HK-2 (cell line): ENCODE measurements around the gene EYA2.

Experiments used
- DNase-seq: peaks from one replicate; pipeline ENCODE4 v3.0.0-alpha.2; 2018; ENCODE audit not compliant: unreplicated experiment

EYA2 gene

DNA sequence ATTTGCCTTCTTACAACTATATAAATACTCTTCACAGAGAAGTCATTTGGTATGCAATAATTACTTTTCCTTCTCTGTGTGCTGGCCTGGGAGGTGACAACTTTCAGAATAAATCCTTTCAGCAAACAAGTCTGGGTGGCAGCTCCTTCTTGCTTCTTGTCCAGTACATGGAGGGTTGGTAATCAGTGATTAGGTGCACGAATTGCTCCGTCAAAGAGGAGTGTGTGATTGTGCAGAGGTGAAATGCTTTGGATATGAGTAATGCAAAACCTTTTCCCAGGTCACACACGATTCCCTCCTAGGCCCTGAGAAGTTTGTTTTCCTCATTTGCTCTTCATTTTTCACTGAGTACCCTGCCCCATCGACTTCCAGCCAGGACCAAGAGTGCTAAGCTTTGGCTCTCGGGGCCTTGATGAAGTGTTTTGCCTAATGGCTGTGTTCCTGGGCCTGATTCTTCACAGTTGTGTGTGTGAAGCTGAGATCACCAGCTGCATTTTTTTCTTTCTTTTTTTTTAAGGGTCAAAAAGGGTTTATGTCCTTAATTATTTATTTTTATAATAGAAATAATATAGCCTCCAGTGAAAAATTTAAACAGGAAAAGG is 245.4 kb downstream of the EYA2 start:
- peak; percentile 31 for DNase-seq

DNA sequence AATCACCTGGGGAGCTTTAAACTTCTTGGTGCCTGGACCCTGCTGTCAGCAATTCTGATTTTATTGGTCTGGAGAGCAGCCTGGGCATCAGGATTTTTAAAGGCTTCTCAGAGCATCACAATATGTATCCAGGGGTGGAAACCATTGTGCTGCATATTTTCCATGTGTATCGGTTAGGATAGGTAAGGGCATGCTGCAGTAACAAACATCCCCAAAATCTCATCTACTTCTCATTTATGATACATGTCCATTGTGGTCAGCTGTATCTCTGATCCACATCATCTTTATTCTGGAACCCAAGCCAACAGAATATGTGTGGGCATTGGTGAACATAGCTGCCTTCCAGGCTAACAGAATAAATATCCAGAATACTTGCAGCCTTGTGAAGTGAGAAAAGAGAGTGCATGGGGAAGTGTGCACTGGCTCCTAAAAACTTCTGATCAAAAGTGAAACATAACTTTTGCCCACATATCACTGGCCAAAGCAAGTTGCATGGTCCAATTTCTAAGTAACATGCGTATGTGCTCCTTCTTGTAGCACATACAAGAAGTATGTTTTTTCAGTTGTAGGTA is 246.8 kb downstream of the EYA2 start:
- DNase-seq, result no peak

DNA sequence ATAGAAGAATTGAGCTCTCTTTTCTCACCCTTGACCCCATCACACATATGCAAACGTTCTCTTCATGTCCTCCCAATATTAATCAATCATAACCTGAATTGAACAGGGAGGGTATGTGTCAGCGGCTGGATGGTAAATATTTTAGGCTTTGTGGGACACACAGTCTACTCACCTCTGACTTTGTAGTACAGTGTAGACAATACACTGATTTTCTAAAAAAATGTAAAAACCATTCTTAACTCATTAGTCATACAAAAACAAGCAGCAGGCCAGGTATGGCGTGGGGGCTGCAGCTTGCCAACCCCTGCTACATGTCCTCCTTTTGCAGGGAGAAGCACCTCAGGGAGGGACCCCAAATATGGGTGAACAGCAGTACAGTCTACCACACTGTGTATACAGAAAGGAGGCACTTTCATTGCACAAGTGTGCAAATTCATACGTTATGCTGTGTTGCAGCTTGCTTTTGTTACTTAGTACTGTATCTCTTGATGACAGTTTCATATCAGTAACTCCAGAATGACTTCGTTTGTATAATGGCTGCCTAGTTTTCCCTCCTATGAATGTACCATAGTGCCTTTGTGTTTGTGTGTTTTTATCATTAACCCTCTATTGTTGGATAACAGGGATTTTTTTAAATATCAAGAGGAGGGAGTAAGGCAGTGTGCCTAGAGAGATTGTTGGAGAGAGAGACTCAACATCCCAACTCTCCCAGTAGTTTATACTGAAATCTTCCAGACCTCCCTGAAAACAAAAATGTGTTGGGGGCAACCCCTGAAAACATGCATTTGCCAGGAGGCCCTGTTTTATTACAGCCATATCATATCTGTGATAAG is 247.5 kb downstream of the EYA2 start:
- no peak for DNase-seq

DNA sequence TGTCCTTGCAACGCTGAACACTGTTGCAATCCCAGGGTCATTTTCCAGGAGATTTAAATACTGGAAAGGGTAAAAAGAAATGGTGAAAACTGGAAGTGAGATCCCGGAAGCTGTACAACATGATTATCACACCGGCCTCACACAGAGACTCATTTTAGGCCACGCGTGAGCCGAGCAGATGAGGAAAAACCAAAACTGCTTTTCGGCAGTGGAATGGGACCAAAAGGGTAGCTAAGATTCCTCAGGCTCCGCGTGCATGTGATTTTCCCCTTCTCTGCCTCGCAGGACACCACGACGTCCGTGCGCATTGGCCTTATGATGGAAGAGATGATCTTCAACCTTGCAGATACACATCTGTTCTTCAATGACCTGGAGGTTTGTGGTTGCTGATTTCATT is 248.1 kb downstream of the EYA2 start:
- no peak for DNase-seq

DNA sequence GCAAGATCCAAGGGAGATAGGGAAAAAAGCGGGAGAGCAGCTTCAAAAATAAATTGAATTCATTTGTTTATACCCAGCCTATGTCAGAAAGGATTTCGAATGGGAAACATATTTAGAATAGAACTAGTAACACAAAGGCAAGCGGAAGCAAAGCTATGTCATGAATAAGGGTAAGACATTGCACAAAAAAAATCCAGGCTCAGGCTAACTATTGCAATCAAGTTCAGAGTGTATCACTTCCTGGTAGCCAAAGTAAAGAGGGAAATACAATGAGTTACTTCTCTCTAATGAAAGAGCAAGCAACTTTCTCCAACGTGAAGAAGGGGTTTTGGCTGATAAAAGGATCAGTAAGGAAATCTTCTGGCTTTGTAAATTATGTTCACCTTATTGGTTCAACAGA is 249.0 kb downstream of the EYA2 start:
- no peak for DNase-seq

DNA sequence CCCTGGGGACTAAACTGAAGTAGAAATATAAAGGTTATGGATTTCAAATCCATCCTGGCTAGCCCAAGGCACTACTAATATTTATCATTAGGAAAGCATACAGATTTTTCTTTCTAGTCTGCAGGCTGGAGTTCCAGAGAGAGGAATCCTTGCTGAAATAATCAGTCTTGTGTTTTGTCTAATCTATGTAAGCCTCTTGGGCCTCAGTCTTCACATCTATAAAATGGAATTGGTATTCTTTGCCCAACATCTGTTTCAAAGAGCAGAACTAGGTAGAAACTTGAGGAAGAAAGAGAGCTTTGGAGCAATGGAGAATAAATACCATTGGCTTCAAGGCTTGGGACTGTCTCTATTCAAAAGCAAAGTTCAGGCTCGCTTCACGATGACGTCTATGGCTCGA is 249.8 kb downstream of the EYA2 start:
- no peak for DNase-seq

DNA sequence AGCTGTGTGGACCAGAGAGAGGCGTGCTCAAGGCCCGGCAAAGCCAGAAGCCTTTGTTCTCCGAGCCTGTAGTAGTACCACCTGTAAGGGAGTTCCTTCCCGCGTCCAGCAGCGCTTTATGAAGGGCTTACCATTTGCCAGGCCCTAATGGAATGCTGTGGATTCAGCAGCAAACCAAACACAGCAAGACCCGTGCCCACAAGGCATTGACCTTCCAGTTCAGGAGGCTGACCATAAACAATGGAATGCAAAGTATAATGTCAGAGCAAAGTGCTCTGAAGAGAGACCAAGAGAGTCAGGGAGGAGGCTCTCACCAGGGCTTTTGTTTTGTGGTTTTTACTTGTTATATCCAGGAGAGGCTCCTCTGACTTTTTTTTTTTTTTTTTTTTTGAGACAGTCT is 252.0 kb downstream of the EYA2 start:
- peak; percentile 68 for DNase-seq

DNA sequence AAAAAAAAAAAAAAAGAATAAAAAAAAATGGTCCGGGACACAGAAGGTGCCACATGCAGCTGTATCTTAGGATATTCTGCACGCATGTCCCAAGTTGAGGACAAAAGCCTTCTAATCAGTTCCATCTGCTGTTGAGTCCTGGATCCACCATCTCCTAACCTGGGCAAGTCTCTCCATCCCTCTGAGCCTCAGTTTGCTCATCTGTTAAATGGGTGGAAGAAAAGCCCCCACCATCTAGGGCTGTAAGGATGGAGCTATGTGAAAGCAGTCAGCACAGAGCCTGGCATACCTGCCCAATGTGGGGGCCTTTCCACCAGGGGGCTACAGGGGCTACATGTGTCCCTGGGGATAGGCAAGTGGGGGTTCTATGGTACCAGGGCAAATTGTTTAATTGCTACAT is 253.4 kb downstream of the EYA2 start:
- DNase-seq, result no peak

DNA sequence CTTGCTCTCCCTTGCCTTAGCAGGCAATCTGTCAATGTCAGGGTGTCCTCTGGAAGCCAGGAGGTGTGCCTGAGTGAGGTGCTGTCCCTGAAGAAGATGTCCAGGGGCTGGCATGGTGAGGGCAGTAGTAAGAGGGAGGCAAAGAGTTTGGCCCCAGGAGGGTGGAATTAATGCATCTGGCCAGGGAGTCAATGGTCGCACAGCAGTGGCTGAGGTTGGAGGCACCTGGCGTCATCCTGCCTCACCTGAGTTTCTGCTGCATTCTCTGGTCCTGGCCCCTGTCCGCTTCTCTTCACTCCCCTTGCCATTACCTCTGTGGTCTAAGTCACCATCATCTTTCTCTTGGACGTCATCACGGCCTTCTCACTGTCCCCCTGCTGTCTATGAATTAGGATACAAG is 255.3 kb downstream of the EYA2 start:
- DNase-seq, result no peak

DNA sequence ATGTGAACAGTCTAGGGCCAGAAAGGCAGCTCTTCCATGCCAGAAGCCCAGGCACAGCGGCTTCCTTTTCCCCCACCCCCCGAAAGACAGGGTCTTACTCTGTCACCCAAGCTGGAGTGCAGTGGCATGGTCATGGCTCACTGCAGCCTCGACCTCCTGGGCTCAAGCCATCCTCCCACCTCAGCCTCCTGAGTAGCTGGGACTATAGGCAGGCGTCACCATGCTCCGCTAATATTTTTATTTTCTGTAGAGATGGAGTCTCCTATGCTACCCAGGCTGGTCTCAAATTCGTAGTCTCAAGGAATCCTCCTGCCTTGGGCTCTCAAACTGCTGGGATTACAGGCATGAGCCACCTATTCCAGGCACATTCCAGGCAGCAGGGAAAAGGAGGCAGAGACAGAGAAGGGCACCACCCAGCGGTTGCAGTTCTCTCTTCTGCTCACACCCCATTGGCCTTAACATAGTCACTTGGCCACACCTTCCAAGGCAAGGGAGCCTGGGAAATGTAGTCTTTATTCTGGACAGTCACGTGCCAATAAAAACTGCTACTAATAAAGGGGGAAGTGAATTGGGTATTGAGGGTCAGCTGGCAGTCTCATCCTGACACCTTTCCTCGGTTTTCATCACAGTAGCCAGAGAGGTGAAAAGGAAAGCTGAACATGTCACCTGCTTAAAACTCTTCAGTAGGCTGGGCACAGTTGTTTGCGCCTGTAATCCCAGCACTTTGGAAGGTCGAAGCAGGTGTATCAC is 255.9 kb downstream of the EYA2 start:
- DNase-seq, result peak; percentile 50

DNA sequence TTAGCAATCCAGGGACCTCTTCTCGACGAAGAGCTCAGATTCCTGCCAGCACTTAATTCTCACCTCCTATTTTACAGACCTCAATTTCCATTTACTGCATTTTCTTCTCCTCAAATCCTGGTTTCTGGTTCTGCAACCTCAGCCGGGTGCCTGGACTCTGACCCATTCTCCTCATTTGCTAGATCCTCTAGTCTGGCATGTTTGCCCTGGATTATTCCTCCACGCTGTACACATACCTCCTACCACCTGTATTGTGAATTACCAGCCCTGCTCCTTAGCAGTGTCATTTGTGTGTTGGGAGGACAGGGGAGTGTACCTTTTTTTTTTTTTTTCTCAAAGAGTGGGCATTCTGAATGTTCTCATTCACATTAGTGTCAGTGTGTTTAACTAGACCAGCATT is 257.4 kb downstream of the EYA2 start:
- DNase-seq, result no peak

DNA sequence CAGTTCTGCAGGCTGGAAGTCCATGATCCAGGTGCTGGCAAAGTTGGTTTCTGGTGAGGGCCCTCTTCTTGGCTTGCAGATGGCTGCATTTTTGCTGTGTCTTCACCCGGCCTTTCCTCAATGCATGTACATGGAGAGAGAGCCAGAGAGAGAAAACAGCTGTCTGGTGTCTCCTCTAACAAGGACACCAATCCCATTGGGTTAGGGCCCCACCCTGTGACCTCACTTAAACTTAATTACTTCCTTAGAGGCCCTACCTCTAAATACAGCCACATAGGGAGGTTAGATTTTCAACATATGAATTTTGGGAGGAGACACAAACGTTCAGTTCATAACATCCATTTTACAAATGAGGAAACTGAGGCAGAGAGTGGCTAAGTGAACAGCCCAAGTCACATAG is 259.4 kb downstream of the EYA2 start:
- no peak for DNase-seq

DNA sequence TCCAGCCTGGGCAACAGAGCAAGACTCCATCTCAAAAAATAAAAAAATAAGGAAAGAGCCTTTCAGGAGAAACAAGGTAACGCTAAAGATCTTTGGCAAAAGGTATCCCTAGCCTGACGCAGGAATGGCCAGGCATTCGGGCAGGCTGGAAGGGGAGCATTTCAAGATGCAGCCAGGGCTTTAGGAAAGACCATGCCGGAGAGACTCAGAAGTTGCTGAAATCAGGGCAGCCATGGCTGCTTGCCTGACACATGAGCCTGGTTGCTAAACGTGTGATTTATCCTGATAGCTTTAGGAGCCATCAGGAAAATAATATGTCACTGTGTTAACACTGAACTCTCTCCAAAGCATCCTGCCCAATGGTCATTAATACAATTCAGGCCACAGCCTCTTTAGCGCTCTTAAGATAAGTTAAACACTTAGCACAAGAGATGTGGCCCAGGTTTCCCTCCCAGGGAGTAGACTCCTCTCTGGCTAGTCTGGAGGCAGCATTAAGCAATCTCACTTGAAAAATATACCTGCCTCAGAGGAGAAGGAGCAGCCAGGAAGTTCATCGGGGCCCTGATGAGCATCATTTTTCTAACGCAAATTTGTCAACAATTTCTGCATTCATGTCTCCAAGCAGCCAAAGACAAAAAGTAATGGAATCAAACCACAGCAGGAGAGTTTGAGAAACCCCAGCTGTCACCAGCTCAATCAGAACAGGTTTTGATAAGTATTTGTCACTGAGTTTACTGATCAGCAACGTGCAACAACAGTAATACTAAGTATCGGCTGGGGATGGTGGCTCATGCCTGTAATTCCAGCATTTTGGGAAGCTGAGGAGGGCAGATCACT is 261.9 kb downstream of the EYA2 start:
- DNase-seq, result no peak

DNA sequence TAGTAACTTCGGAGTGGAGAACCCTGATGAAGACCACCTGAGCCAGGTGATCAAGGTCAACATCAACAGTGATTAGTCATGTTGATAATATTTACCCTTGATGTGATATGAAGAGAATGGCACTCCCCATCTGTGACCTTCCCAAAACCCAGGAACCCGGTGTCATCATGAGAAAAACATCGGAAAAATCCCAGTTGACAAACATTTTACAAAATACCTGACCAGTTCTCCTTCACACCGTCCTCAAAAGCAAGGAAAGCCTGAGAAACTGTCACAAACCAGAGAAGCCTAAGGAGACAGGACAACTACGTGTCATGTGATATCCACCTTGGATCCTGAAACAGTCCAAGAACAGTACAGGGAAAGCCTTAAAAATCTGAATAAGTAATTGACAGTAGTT is 264.5 kb downstream of the EYA2 start:
- no peak for DNase-seq

DNA sequence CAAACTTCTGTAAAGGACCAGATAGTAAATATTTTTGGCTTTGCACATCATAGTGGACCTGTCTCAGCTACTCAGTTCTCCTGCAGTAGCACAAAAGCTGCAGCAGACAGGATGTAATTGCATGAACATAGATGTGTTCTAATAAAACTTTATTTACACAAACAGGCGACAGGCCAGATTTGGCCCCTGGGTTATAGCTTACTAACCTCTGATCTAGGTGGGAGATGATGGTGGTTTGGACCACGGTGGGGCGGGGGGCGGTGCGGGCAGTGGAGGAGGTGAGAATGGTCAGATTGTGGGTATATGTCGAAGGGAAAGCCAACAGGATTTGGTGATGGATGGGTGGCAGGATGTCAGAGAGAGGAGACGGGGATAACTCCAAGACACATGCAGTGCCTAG is 265.6 kb downstream of the EYA2 start:
- DNase-seq, result no peak

DNA sequence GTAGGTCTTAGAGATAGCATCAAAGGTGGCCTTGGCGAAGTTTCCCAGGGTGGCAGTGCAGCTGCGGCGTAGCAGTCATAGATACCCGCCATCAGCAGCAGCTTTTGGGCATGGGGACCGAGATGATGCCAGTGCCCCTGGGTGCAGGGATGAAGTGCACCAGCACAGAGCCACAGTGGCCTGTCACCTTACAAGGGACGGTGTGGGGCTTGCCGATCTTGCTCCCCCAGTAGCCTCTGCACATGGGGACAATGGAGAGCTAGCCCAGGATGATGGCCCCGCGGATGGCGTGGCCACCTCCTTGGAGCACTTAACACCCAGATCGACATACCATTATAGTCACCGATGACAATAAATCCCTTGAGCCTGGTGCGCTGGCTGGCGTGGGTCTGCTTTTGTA is 266.3 kb downstream of the EYA2 start:
- DNase-seq, result no peak

DNA sequence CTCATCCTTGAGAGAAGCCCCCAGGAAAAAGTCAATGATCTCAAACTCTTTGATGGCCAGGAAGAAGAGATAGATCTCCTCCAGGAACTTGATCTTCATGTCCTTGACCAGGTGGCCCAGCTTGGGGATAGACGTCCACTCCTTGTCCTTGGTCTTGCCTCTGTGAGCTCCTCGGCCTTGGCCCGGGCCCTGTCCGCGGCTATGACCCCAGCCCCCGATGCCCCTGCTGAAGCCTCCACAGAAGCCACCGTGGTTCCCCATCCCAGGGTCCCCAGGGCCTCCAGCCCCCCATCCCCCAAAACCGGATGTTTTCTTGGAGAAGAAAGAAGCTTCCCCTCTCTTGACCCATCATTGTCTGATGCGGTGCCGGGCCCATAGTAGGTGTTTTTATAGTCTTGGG is 266.8 kb downstream of the EYA2 start:
- DNase-seq, result no peak

DNA sequence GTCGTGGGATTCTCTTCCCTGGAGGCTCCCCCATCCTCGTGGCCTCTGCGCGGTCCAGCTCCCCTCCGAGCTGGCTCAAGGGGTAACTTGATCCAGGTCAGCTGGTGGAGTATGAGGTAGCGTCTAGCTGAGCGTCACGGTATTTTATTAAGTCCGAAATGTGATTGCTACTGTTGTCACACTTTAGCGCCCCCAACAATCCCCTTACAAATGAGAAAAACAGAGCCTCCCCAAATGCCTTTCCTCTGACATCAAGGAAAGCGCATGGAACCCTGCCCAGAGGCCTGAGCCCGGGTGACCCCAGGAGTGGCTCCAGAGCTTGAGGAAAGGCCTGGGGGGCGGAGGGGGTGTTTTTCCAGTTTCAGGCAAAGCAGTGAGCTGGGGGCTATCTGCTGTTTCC is 269.5 kb downstream of the EYA2 start:
- no peak for DNase-seq

DNA sequence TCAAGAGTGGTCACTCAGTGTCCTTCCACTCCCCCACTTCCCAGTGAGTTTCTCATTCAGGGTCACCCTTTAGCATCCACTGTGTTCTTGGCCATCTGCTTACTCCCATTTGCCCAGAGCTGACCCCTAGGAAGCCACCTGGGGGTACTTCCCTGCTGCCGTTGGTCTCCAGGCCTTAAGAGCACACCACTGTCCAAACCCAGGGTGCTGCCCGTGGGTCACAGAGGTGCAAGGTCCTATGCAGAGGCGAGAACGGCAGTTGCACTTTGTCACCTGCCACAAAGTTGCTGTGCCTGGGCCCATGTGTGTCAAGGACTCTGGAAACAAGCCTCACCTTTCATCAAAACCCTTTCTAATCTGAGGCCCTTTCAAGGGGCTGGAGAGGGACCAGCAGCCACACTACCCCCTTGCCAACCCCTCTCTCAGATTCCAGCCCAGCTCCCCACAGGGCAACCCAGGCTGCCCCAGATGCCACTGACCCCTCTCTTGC is 270.8 kb downstream of the EYA2 start:
- DNase-seq, result no peak

DNA sequence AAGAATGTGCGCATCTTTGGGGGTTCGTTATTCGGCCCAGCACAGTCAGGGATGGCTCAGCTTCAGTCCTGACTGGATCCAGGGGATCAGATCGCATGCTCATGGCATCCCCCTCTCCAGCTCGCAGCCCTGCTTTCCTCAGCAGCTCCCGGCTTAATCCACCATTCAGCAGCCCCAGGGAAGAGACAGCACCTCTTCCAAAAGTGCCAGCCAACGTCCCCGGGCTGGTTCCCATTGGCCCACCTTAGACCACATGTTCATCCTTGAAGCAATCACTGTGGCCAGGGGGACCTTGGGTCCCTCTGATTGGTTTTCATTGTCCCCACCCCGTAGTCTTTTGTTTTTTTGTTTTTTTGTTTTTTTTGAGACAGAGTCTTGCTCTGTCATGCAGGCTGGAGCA is 273.2 kb downstream of the EYA2 start:
- DNase-seq, result no peak

DNA sequence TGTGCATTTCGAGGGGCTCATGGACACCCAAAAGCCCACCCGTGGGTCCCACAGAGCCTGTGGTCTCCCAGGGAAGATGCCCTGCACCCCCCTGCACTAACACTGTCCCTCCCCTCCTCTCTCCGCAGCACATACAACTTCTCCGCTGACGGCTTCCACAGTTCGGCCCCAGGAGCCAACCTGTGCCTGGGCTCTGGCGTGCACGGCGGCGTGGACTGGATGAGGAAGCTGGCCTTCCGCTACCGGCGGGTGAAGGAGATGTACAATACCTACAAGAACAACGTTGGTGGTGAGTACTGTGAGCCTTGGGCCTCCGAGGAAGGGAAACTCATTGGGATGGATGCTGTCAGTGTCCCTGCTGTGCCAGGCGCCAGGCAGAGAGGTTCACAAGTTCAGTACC is 277.9 kb downstream of the EYA2 start:
- DNase-seq, result no peak
